ENCODE measurements around the gene CACNG3. TPM values are rescaled to one million over a fixed set of nuclear protein-coding genes. Genes with fewer than 3 reads are reported as not detected.

CACNG3 gene
- total and polyA plus RNA-seq, 2 of the 13 experiments (the other 11 are each of a cell fraction or from before 2014, with no cell fraction given): not detected

GRCh38 chr16:24258791-24259190, 2.7 kb downstream of the CACNG3 start:
- intact Hi-C loops (cut with micrococcal nuclease; ENCODE audit: unreplicated experiment) (no loop called here), in situ Hi-C loops (cut with HindIII; ENCODE audit: extremely low pct_ligation_motif_present, low pct_unique_long_range_greater_than_20kb) (loop anchor here (10.0 kb wide), 1 partner anchor 184 kb away; no protein-coding TSS in a partner anchor)
- FAIRE-seq (no peak), ATAC-seq (no peak), DNase-seq (ENCODE audit: low spot score) (no peak)
- peaks cover 0 to 4% of the 10 kb centered on the region in 2 experiments; a peak in 2 of 5 replicates for H3K27me3 ChIP-seq (ENCODE audit: control insufficient read depth in 1 of 2, insufficient read depth in 2 of 2, low read length in 2 of 2)
- no peak for TF ChIP-seq ATM (IDR thresholded peaks at IDR 0.05; ENCODE audit: borderline replicate concordance)
- H3K9ac ChIP-seq (ENCODE audit: insufficient read depth, low read depth, low read length): no peak overlapping the region
- H3K27ac ChIP-seq (ENCODE audit: extremely low read length, insufficient read depth, low read length): no peak overlapping the region
- no peaks in the 10 kb centered on the region for H3K79me2 ChIP-seq (ENCODE audit: insufficient read depth, low read length)
- 0% methylated on average over 1 of the region's 1 CpG for WGBS (ENCODE audit: low lambda C conversion rate)
- no peaks in the 10 kb centered on the region for H3K36me3 ChIP-seq (replicated peaks in 1 of 2; ENCODE audit: control insufficient read depth in 1 of 2, insufficient read depth in 2 of 2, low read length in 2 of 2)
- H3K4me3 ChIP-seq (replicated peaks in 1 of 3; ENCODE audit: insufficient read depth in 1 of 3, low read depth in 2 of 3, low read length in 3 of 3): no peak overlapping the region
- no TSS peak for BruUV-seq (replicated peaks)
- CTCF ChIA-PET (ENCODE audit: low intra/inter-chr PET ratio, low total read pairs): no interaction called here
- no peak overlapping the region for H2AFZ ChIP-seq (ENCODE audit: low read length)
- H3K4me2 ChIP-seq (ENCODE audit: low read depth, low read length): no peak overlapping the region
- no peaks in the 10 kb centered on the region for H3K4me1 ChIP-seq (ENCODE audit: insufficient read depth, low read length)
- no peaks in the 10 kb centered on the region for H4K20me1 ChIP-seq (ENCODE audit: insufficient read depth, low read length)
- H3K9me3 ChIP-seq (ENCODE audit: low read length): no peaks in the 10 kb centered on the region
- POLR2A ChIA-PET: no interaction called here

GRCh38 chr16:24262816-24263215, 6.7 kb downstream of the CACNG3 start:
- Histone ChIP-seq H3K4me3 (replicated peaks in 1 of 3; ENCODE audit: insufficient read depth in 1 of 3, low read depth in 2 of 3, low read length in 3 of 3) (no peak overlapping the region), H3K27me3 (ENCODE audit: control insufficient read depth in 1 of 2, insufficient read depth in 2 of 2, low read length in 2 of 2) (peaks cover 0 to 3% of the 10 kb centered on the region in 2 experiments; a peak in 2 of 5 replicates), H4K20me1 (ENCODE audit: insufficient read depth, low read length) (no peaks in the 10 kb centered on the region), H3K36me3 (replicated peaks in 1 of 2; ENCODE audit: control insufficient read depth in 1 of 2, insufficient read depth in 2 of 2, low read length in 2 of 2) (no peaks in the 10 kb centered on the region), H3K4me1 (ENCODE audit: insufficient read depth, low read length) (no peaks in the 10 kb centered on the region), H3K9ac (ENCODE audit: insufficient read depth, low read depth, low read length) (no peak overlapping the region), H3K9me3 (ENCODE audit: low read length) (no peaks in the 10 kb centered on the region), H3K27ac (ENCODE audit: extremely low read length, insufficient read depth, low read length) (no peak overlapping the region), H3K4me2 (ENCODE audit: low read depth, low read length) (no peak overlapping the region), H2AFZ (ENCODE audit: low read length) (no peak overlapping the region), H3K79me2 (ENCODE audit: insufficient read depth, low read length) (no peaks in the 10 kb centered on the region)
- no TSS peak for BruUV-seq (replicated peaks)
- intact Hi-C loops (cut with micrococcal nuclease; ENCODE audit: unreplicated experiment) (no loop called here), in situ Hi-C loops (cut with HindIII; ENCODE audit: extremely low pct_ligation_motif_present, low pct_unique_long_range_greater_than_20kb) (no loop called here)
- FAIRE-seq (no peak), ATAC-seq (no peak), DNase-seq (ENCODE audit: low spot score) (no peak)
- CTCF ChIA-PET (ENCODE audit: low intra/inter-chr PET ratio, low total read pairs): no interaction called here
- POLR2A ChIA-PET: no interaction called here
- TF ChIP-seq, protein P1, sequence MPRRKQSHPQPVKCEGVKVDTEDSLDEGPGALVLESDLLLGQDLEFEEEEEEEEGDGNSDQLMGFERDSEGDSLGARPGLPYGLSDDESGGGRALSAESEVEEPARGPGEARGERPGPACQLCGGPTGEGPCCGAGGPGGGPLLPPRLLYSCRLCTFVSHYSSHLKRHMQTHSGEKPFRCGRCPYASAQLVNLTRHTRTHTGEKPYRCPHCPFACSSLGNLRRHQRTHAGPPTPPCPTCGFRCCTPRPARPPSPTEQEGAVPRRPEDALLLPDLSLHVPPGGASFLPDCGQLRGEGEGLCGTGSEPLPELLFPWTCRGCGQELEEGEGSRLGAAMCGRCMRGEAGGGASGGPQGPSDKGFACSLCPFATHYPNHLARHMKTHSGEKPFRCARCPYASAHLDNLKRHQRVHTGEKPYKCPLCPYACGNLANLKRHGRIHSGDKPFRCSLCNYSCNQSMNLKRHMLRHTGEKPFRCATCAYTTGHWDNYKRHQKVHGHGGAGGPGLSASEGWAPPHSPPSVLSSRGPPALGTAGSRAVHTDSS (CRISPR knock-in tag; conservative IDR thresholded peaks at IDR 0.05): no peak
- TF ChIP-seq CREB3 (CRISPR knock-in tag; IDR thresholded peaks at IDR 0.05) (no peak), PAX8 (CRISPR knock-in tag; IDR thresholded peaks at IDR 0.05; ENCODE audit: borderline replicate concordance) (no peak), ATF7-NPFF (CRISPR knock-in tag; IDR thresholded peaks at IDR 0.05; ENCODE audit: low read depth) (no peak), ZNF20 (CRISPR knock-in tag; IDR thresholded peaks at IDR 0.05) (no peak), KLF12 (CRISPR knock-in tag; IDR thresholded peaks at IDR 0.05; ENCODE audit: borderline replicate concordance) (no peak), MTF2 (CRISPR knock-in tag; IDR thresholded peaks at IDR 0.05; ENCODE audit: borderline replicate concordance) (no peak), AGO1 (IDR thresholded peaks at IDR 0.05; ENCODE audit: low read depth, low read length, poor library complexity, severe bottlenecking) (no peak), ZSCAN25 (CRISPR knock-in tag; IDR thresholded peaks at IDR 0.05) (no peak), MIER3 (CRISPR knock-in tag; IDR thresholded peaks at IDR 0.05; ENCODE audit: borderline replicate concordance) (no peak), MYC (CRISPR knock-in tag; IDR thresholded peaks at IDR 0.05; ENCODE audit: borderline replicate concordance) (no peak), RFX3 (CRISPR knock-in tag; IDR thresholded peaks at IDR 0.05) (no peak), ZNF598 (CRISPR knock-in tag; IDR thresholded peaks at IDR 0.05; ENCODE audit: borderline replicate concordance) (no peak), MED1 (CRISPR knock-in tag; IDR thresholded peaks at IDR 0.05) (no peak)
- TF ChIP-seq, protein P2, sequence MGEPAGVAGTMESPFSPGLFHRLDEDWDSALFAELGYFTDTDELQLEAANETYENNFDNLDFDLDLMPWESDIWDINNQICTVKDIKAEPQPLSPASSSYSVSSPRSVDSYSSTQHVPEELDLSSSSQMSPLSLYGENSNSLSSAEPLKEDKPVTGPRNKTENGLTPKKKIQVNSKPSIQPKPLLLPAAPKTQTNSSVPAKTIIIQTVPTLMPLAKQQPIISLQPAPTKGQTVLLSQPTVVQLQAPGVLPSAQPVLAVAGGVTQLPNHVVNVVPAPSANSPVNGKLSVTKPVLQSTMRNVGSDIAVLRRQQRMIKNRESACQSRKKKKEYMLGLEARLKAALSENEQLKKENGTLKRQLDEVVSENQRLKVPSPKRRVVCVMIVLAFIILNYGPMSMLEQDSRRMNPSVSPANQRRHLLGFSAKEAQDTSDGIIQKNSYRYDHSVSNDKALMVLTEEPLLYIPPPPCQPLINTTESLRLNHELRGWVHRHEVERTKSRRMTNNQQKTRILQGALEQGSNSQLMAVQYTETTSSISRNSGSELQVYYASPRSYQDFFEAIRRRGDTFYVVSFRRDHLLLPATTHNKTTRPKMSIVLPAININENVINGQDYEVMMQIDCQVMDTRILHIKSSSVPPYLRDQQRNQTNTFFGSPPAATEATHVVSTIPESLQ (CRISPR knock-in tag; conservative IDR thresholded peaks at IDR 0.05): no peak
